ENCODE results near the gene CRELD1. TPM values are rescaled to one million over a fixed set of nuclear protein-coding genes. Genes with fewer than 3 reads are reported as not detected.

The CRELD1 gene
- total and polyA plus RNA-seq, 2 of the 13 experiments (the other 11 are each of a cell fraction or from before 2014, with no cell fraction given) = 27.1 to 61.9 TPM

DNA sequence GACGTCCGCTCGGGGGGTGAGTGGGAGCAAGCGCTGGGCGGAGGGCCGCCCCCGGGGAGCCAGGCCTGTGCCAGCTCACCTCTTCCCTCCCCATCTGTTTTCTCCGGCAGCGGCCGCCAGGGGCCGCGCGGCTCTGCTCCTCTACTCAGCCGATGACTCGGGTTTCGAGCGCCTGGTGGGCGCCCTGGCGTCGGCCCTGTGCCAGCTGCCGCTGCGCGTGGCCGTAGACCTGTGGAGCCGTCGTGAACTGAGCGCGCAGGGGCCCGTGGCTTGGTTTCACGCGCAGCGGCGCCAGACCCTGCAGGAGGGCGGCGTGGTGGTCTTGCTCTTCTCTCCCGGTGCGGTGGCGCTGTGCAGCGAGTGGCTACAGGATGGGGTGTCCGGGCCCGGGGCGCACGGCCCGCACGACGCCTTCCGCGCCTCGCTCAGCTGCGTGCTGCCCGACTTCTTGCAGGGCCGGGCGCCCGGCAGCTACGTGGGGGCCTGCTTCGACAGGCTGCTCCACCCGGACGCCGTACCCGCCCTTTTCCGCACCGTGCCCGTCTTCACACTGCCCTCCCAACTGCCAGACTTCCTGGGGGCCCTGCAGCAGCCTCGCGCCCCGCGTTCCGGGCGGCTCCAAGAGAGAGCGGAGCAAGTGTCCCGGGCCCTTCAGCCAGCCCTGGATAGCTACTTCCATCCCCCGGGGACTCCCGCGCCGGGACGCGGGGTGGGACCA, 632 bp upstream of the CRELD1 start (continued):
- TF ChIP-seq TRIM22 (IDR thresholded peaks at IDR 0.05) = no peak
- no peak for TF ChIP-seq RCOR2 (CRISPR knock-in tag; IDR thresholded peaks at IDR 0.05)
- TF ChIP-seq ZNF878 (CRISPR knock-in tag; IDR thresholded peaks at IDR 0.05) = no peak
- TF ChIP-seq ZNF549 (CRISPR knock-in tag; IDR thresholded peaks at IDR 0.05) = 0 out of 2 replicates have a peak, but pooled peaks have one; percentile 24
- no peak for TF ChIP-seq REXO4 (CRISPR knock-in tag; IDR thresholded peaks at IDR 0.05; ENCODE audit: borderline replicate concordance)
- TF ChIP-seq BRF2 (CRISPR knock-in tag; IDR thresholded peaks at IDR 0.05) = no peak
- TF ChIP-seq REL (CRISPR knock-in tag; conservative IDR thresholded peaks at IDR 0.05) = 0 out of 2 replicates have a peak, but pooled peaks have one; percentile 56
- peak; percentile 44; the same call in 1 of the 2 replicates for TF ChIP-seq IRF9 (CRISPR knock-in tag; IDR thresholded peaks at IDR 0.05; ENCODE audit: borderline replicate concordance)
- TF ChIP-seq, protein P1, sequence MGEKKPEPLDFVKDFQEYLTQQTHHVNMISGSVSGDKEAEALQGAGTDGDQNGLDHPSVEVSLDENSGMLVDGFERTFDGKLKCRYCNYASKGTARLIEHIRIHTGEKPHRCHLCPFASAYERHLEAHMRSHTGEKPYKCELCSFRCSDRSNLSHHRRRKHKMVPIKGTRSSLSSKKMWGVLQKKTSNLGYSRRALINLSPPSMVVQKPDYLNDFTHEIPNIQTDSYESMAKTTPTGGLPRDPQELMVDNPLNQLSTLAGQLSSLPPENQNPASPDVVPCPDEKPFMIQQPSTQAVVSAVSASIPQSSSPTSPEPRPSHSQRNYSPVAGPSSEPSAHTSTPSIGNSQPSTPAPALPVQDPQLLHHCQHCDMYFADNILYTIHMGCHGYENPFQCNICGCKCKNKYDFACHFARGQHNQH (CRISPR knock-in tag; IDR thresholded peaks at IDR 0.05) = peak; percentile 61
- no peak; the same call in 1 of the 2 replicates for TF ChIP-seq ZNF441 (CRISPR knock-in tag; IDR thresholded peaks at IDR 0.05; ENCODE audit: borderline replicate concordance)
- no peak for TF ChIP-seq PHF5A (CRISPR knock-in tag; IDR thresholded peaks at IDR 0.05; ENCODE audit: low read depth, unreplicated experiment)
- TF ChIP-seq, protein P2, sequence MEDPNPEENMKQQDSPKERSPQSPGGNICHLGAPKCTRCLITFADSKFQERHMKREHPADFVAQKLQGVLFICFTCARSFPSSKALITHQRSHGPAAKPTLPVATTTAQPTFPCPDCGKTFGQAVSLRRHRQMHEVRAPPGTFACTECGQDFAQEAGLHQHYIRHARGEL (CRISPR knock-in tag; IDR thresholded peaks at IDR 0.05) = peak; percentile 86
- peak; percentile 27 for TF ChIP-seq ASH2L (IDR thresholded peaks at IDR 0.05; ENCODE audit: insufficient read length, low read depth, low read length)
- no peak; the same call in 1 of the 2 replicates for TF ChIP-seq DZIP1 (CRISPR knock-in tag; IDR thresholded peaks at IDR 0.05)
- TF ChIP-seq POLR2G (IDR thresholded peaks at IDR 0.05; ENCODE audit: low read depth, low read length) = peak; percentile 39; the same call in 1 of the 2 replicates
- TF ChIP-seq, protein P3, sequence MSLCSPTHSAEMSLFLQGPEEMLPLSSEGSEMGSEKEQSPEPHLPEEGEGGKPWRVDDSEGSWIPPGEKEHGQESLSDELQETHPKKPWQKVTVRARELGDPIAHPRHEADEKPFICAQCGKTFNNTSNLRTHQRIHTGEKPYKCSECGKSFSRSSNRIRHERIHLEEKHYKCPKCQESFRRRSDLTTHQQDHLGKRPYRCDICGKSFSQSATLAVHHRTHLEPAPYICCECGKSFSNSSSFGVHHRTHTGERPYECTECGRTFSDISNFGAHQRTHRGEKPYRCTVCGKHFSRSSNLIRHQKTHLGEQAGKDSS (CRISPR knock-in tag; IDR thresholded peaks at IDR 0.05; ENCODE audit: borderline replicate concordance, low read depth) = peak; percentile 81; the same call in 1 of the 2 replicates
- TF ChIP-seq, protein P4, sequence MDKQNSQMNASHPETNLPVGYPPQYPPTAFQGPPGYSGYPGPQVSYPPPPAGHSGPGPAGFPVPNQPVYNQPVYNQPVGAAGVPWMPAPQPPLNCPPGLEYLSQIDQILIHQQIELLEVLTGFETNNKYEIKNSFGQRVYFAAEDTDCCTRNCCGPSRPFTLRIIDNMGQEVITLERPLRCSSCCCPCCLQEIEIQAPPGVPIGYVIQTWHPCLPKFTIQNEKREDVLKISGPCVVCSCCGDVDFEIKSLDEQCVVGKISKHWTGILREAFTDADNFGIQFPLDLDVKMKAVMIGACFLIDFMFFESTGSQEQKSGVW (CRISPR knock-in tag; IDR thresholded peaks at IDR 0.05; ENCODE audit: borderline replicate concordance) = 0 out of 2 replicates have a peak, but pooled peaks have one; percentile 19
